Stimulated activated memory B cell treated with anti-CD40 and anti-IgM and Interleukin-4, amounts not matched to agents 10 μg/mL and 1 μg/mL and 100 μg/mL, for 72 hours (primary cell): ENCODE data around the gene TTLL12.

Experiments
- ATAC-seq: fragments of 150-1000 bp; cut with Tn5 transposase; 2 replicates; pipeline ENCODE4 v1.10.0; 2021
- H3K27ac Mint-ChIP-seq: one replicate; pipeline ENCODE4 v1.8.0; 2022; ENCODE audit warnings: mild to moderate bottlenecking, mixed read lengths
- H3K27me3 Mint-ChIP-seq: one replicate; pipeline ENCODE4 v1.8.0; 2022; ENCODE audit warnings: mixed read lengths
- H3K36me3 Mint-ChIP-seq: one replicate; pipeline ENCODE4 v1.8.0; 2022; ENCODE audit warnings: mixed read lengths
- H3K4me1 Mint-ChIP-seq: one replicate; pipeline ENCODE4 v1.8.0; 2022; ENCODE audit warnings: mixed read lengths
- H3K4me3 Mint-ChIP-seq: one replicate; pipeline ENCODE4 v1.8.0; 2022; ENCODE audit warnings: mild to moderate bottlenecking, moderate library complexity, mixed read lengths
- H3K9me3 Mint-ChIP-seq: one replicate; pipeline ENCODE4 v1.8.0; 2022; ENCODE audit warnings: mixed read lengths

TTLL12 gene

GRCh38 chr22:43174941-43175531 lies 11.9 kb downstream of the TTLL12 start:
- Mint-ChIP-seq H3K27ac (no peak overlapping the region), H3K36me3 (peaks cover 68% of the 10 kb centered on the region), H3K4me3 (no peak overlapping the region), H3K9me3 (no peaks in the 10 kb centered on the region), H3K4me1 (no peaks in the 10 kb centered on the region), H3K27me3 (no peaks in the 10 kb centered on the region)
- ATAC-seq, result no peak

GRCh38 chr22:43173976-43174720 lies 12.8 kb downstream of the TTLL12 start:
- H3K9me3 Mint-ChIP-seq, result no peaks in the 10 kb centered on the region
- ATAC-seq, result no peak
- H3K4me3 Mint-ChIP-seq, result no peak overlapping the region
- H3K36me3 Mint-ChIP-seq, result peaks cover 67% of the 10 kb centered on the region
- H3K27ac Mint-ChIP-seq, result no peak overlapping the region
- H3K27me3 Mint-ChIP-seq, result no peaks in the 10 kb centered on the region
- no peaks in the 10 kb centered on the region for H3K4me1 Mint-ChIP-seq

- Mint-ChIP-seq H3K27ac (no peak overlapping the region), H3K36me3 (peaks cover 67% of the 10 kb centered on the region)
These were observed 13.4 kb downstream of the TTLL12 start for GRCh38 chr22:43173566-43173965.

GRCh38 chr22:43172191-43172590 lies 14.7 kb downstream of the TTLL12 start:
- ATAC-seq, result no peak
- Mint-ChIP-seq H3K4me3 (no peak overlapping the region), H3K9me3 (no peaks in the 10 kb centered on the region), H3K4me1 (no peaks in the 10 kb centered on the region), H3K36me3 (peaks cover 73% of the 10 kb centered on the region), H3K27me3 (no peaks in the 10 kb centered on the region), H3K27ac (no peak overlapping the region)

More at GRCh38 chr22:43173566-43173965, 13.4 kb downstream of the TTLL12 start:
- Mint-ChIP-seq H3K27me3 (no peaks in the 10 kb centered on the region), H3K4me3 (no peak overlapping the region), H3K4me1 (no peaks in the 10 kb centered on the region), H3K9me3 (no peaks in the 10 kb centered on the region)
- no peak for ATAC-seq

- Mint-ChIP-seq H3K9me3 (no peaks in the 10 kb centered on the region), H3K4me1 (no peaks in the 10 kb centered on the region), H3K36me3 (peaks cover 73% of the 10 kb centered on the region), H3K27me3 (no peaks in the 10 kb centered on the region), H3K27ac (no peak overlapping the region), H3K4me3 (no peak overlapping the region)
- ATAC-seq, result no peak
These were observed 15.3 kb downstream of the TTLL12 start for GRCh38 chr22:43171607-43172006.

- Mint-ChIP-seq H3K27me3 (no peaks in the 10 kb centered on the region), H3K36me3 (peaks cover 76% of the 10 kb centered on the region), H3K4me1 (no peaks in the 10 kb centered on the region), H3K9me3 (no peaks in the 10 kb centered on the region), H3K27ac (no peak overlapping the region), H3K4me3 (no peak overlapping the region)
- ATAC-seq, result no peak
These were observed 15.9 kb downstream of the TTLL12 start for GRCh38 chr22:43171019-43171491.

- Mint-ChIP-seq H3K9me3 (no peaks in the 10 kb centered on the region), H3K27me3 (no peaks in the 10 kb centered on the region), H3K4me1 (no peaks in the 10 kb centered on the region), H3K36me3 (peaks cover 75% of the 10 kb centered on the region), H3K27ac (no peak overlapping the region), H3K4me3 (no peak overlapping the region)
- ATAC-seq, result no peak
These were observed 16.8 kb downstream of the TTLL12 start for GRCh38 chr22:43170131-43170480.

- Mint-ChIP-seq H3K4me3 (no peak overlapping the region), H3K27ac (no peak overlapping the region), H3K4me1 (peaks cover 3% of the 10 kb centered on the region), H3K27me3 (no peaks in the 10 kb centered on the region), H3K9me3 (no peaks in the 10 kb centered on the region), H3K36me3 (peaks cover 75% of the 10 kb centered on the region)
- ATAC-seq, result no peak
These were observed 17.4 kb downstream of the TTLL12 start for GRCh38 chr22:43169310-43170130.

- Mint-ChIP-seq H3K36me3 (peaks cover 68% of the 10 kb centered on the region), H3K27me3 (no peaks in the 10 kb centered on the region), H3K4me3 (no peak overlapping the region), H3K27ac (no peak overlapping the region), H3K9me3 (no peaks in the 10 kb centered on the region), H3K4me1 (peaks cover 11% of the 10 kb centered on the region)
- no peak for ATAC-seq
These were observed 18.2 kb downstream of the TTLL12 start for GRCh38 chr22:43168471-43169309.

- H3K4me3 Mint-ChIP-seq, result no peak overlapping the region
- no peak overlapping the region for H3K27ac Mint-ChIP-seq
- no peaks in the 10 kb centered on the region for H3K27me3 Mint-ChIP-seq
- ATAC-seq, result no peak
- peaks cover 17% of the 10 kb centered on the region for H3K4me1 Mint-ChIP-seq
- H3K9me3 Mint-ChIP-seq, result no peaks in the 10 kb centered on the region
- peaks cover 61% of the 10 kb centered on the region for H3K36me3 Mint-ChIP-seq
These were observed 19.8 kb downstream of the TTLL12 start for GRCh38 chr22:43167001-43167589.

- no peak for ATAC-seq
- Mint-ChIP-seq H3K4me1 (peaks cover 19% of the 10 kb centered on the region), H3K27ac (no peak overlapping the region), H3K9me3 (no peaks in the 10 kb centered on the region), H3K27me3 (no peaks in the 10 kb centered on the region), H3K4me3 (no peak overlapping the region), H3K36me3 (peaks cover 58% of the 10 kb centered on the region)
These were observed 20.6 kb downstream of the TTLL12 start for GRCh38 chr22:43166132-43166930.

GRCh38 chr22:43164636-43165035 lies 22.3 kb downstream of the TTLL12 start:
- peaks cover 41% of the 10 kb centered on the region for H3K36me3 Mint-ChIP-seq
- no peaks in the 10 kb centered on the region for H3K9me3 Mint-ChIP-seq
- no peak for ATAC-seq
- H3K27me3 Mint-ChIP-seq, result no peaks in the 10 kb centered on the region
- H3K4me3 Mint-ChIP-seq, result no peak overlapping the region
- peaks cover 19% of the 10 kb centered on the region for H3K4me1 Mint-ChIP-seq
- peak overlapping the region; percentile 59 for H3K27ac Mint-ChIP-seq

GRCh38 chr22:43163241-43163795 lies 23.6 kb downstream of the TTLL12 start:
- H3K27ac Mint-ChIP-seq, result peak overlapping the region; percentile 59
- H3K9me3 Mint-ChIP-seq, result no peaks in the 10 kb centered on the region
- no peak overlapping the region for H3K4me3 Mint-ChIP-seq
- no peaks in the 10 kb centered on the region for H3K27me3 Mint-ChIP-seq
- no peak for ATAC-seq
- H3K4me1 Mint-ChIP-seq, result peaks cover 19% of the 10 kb centered on the region
- peaks cover 30% of the 10 kb centered on the region for H3K36me3 Mint-ChIP-seq
